ENCODE results near the gene RAB31.

DNA sequence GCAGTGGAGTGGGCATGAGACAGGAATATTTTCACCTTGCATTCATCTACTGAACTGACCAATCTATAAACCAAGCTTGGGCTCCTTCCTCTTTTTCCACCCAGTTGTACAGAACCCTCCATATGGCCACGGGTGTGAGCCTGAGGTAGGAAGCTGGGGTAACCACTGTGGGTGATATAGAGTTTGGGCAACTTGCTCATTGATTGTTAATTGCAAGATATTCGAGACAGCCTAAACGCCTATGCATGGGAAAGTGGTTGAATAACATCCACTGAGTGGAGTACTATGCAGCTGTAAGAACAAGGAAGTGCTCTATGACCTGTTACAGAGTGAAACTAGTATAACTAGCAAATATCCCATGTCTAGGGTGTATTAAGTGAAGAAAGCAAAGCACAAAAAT is 198.4 kb downstream of the RAB31 start:
- TF ChIP-seq, protein P1, sequence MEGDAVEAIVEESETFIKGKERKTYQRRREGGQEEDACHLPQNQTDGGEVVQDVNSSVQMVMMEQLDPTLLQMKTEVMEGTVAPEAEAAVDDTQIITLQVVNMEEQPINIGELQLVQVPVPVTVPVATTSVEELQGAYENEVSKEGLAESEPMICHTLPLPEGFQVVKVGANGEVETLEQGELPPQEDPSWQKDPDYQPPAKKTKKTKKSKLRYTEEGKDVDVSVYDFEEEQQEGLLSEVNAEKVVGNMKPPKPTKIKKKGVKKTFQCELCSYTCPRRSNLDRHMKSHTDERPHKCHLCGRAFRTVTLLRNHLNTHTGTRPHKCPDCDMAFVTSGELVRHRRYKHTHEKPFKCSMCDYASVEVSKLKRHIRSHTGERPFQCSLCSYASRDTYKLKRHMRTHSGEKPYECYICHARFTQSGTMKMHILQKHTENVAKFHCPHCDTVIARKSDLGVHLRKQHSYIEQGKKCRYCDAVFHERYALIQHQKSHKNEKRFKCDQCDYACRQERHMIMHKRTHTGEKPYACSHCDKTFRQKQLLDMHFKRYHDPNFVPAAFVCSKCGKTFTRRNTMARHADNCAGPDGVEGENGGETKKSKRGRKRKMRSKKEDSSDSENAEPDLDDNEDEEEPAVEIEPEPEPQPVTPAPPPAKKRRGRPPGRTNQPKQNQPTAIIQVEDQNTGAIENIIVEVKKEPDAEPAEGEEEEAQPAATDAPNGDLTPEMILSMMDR (optimal IDR thresholded peaks at IDR 0.05 in 1 of 3, IDR thresholded peaks at IDR 0.05 in 1 of 3, conservative IDR thresholded peaks at IDR 0.05 in 1 of 3; ENCODE audit: extremely low read depth in 1 of 3, insufficient read depth in 2 of 3, low read length in 3 of 3): no peak
- no peak for TF ChIP-seq EZH2 (IDR thresholded peaks at IDR 0.05; ENCODE audit: low read length)

All from keratinocyte (primary cell).